Measurements from ENCODE around the gene PLEKHF1.
"Not testable (repeated sequence)": the region's sequence is repeated elsewhere in the genome, so short reads cannot be mapped to it uniquely, and the experiment has no call there.

The PLEKHF1 gene

DNA sequence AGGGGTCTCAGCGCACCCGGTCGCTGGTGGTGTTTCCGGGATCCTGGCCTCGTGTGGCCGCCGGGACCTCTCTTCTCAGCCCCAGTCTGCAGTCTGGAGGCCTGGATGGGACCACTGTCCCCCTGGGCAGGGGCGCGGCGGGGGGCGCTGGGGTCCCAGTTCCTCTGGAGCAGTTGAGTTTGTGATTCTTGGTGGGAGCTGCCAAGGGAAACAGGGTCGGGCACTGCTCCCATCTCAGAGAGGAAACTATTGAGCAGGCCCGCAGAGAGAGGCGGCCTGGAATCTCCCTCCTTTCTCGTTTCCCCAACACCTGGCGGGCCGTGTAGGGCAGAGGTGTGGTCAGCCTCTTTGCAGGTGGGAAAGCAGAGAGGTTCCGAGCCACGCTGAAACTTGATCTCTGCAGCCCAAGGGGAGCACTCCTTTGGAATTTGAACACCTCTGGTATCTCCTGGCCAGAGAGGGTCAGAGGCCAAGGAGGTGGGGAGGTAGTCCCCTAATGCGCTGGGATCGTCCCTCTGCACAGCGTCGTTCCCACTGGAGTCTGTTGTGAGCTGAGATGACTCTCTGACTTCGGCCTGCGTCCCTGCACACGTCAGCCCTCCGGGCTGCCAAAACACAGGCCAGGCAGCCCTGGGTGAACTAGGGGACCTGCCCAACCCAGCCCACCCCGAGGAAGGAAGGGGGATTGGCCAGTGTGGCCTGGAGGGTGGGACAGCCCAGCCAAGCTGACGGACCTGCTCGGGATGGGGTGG is 741 bp downstream of the PLEKHF1 start:
- no peak for DNase-seq

DNA sequence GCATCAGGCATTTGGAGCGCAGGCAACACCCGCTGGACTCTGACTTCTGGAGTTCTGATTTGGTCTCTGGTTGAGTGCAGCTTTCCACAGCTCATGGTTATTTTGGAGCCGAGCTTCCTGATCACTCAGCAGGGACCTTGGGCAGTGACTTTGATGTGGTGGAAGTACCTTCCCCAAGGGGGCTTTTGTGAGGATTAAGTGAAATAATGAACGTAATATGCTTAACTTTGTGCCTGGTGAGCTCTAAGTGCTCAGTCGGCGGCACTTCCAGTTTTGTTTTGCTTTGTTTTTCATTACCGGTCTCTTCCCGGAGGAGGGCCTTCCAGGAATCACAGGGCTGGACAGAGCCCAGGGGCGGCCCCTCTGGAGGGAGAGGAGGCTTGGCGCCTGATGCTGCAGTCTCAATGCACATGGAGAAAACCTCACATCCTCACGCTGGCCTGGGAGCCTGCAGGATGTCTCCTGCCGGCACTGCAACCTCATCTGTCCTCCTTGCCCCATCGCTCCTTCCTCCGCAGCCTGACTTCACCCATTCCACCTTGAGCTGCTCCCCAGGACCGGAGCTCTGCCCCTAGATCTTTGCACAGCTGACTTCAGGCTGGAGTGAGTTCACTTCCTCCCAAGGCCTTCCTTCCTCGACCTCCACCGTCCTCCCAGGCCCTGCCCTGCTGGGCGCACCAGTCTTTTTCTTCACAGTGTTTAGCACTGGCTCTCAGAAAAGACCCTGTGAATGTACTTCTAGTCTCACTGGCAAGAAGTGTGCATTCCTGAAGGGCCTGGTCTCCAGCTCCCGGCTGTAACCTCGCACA is 1.5 kb downstream of the PLEKHF1 start:
- no peak for DNase-seq

- DNase-seq, result no peak
Measured at GRCh38 chr19:29667387-29667783, 2.1 kb downstream of the PLEKHF1 start.

GRCh38 chr19:29667901-29668341 is 2.7 kb downstream of the PLEKHF1 start:
- peak; percentile 63 for DNase-seq

- no peak for DNase-seq
Measured at GRCh38 chr19:29668746-29669609, 3.7 kb downstream of the PLEKHF1 start.

- no peak for DNase-seq
Measured at GRCh38 chr19:29670255-29670654, 5.0 kb downstream of the PLEKHF1 start.

DNA sequence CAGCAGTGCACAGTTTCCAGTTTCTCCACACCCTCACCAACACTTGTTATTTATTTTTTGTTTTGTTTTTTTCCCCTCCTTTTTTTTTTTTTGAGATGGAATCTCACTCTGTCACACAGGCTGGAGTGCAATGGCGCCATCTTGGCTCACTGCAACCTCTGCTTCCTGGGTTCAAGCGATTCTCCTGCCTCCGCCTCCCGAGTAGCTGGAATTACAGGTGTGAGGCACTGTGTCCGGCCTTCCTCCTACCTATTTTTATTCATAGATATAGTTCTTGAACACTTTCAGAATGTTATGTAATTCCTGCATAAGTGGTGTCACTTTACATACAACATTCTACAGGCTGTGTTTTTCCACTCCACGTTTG is 5.7 kb downstream of the PLEKHF1 start:
- not testable (repeated sequence) for DNase-seq

- DNase-seq, result peak; percentile 92
Measured at GRCh38 chr19:29671393-29672160, 6.3 kb downstream of the PLEKHF1 start.

DNA sequence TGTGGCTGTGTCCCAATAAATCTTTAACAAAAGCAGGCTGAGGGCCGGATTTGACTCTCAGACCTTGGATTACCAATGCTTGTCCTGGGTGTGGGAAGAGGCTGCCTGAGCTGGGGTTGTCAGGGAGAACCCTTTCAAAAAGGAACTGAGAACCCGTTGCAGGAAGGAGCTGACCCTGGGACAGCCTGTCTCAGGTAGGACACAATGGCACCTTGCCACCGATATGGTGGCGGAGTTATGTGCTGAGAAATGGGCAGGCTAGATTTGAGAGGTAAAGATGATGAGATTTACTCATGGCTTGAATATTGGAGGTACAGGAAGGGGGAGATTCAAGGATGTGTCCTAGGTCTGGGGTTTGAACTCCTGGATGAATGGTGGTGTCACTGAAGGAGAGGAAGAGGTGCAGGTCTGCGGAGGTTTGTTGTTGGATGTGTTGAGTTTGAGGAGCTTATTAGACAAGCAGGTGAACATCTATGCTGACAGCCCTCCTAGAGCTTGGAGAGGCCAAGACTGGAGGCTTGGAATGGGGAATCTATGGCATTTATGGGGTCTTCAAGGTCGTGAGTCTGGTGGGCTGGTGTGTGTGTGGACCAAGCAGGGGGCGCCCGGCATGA is 7.2 kb downstream of the PLEKHF1 start:
- DNase-seq, result no peak

DNA sequence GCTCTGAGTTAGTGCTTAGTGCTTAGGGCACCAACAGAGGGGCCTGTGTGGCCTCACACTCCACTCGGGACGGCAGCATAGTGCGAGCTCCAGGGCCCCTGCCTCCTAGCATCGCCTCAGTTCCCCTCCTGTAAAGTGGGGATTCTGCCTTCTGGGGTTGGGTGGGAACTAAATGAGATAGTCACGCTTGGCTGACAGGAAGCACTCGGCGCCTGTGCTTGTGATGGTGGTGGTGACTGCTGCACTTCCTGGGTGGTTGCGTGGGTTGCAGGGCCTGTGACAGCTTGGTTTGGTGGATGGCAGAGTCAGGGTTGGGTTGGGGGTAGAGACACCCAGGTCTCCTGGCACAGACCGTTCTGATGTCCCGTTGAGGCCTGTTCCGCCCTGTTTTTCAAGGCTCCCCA is 7.7 kb downstream of the PLEKHF1 start:
- peak; percentile 90 for DNase-seq

DNA sequence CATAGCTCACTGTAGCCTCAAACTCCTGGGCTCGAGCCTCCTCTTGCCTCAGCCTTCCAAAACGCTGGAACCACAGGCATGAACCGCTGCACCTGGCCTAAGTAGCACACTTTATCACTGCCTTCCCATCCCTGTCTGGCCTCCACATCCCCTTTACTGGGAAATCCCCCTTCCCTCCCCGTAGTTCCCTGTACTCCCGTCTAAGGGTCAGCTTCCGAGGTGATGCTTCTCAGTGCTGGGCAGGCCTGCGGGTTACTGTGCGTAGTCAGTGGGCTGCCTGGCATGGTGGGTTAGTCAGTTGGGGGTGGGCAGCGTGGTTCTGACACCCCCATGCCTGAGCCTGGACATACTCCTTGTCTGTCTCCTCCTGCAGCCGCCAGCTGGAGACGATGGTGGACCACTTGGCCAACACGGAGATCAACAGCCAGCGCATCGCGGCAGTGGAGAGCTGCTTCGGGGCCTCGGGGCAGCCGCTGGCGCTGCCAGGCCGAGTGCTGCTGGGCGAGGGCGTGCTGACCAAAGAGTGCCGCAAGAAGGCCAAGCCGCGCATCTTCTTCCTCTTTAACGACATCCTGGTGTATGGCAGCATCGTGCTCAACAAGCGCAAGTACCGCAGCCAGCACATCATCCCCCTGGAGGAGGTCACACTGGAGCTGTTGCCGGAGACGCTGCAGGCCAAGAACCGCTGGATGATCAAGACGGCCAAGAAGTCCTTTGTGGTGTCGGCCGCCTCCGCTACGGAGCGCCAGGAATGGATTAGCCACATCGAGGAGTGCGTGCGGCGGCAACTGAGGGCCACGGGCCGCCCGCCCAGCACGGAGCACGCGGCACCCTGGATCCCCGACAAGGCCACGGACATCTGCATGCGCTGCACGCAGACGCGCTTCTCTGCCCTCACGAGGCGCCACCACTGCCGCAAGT is 8.4 kb downstream of the PLEKHF1 start:
- no peak for DNase-seq

DNA sequence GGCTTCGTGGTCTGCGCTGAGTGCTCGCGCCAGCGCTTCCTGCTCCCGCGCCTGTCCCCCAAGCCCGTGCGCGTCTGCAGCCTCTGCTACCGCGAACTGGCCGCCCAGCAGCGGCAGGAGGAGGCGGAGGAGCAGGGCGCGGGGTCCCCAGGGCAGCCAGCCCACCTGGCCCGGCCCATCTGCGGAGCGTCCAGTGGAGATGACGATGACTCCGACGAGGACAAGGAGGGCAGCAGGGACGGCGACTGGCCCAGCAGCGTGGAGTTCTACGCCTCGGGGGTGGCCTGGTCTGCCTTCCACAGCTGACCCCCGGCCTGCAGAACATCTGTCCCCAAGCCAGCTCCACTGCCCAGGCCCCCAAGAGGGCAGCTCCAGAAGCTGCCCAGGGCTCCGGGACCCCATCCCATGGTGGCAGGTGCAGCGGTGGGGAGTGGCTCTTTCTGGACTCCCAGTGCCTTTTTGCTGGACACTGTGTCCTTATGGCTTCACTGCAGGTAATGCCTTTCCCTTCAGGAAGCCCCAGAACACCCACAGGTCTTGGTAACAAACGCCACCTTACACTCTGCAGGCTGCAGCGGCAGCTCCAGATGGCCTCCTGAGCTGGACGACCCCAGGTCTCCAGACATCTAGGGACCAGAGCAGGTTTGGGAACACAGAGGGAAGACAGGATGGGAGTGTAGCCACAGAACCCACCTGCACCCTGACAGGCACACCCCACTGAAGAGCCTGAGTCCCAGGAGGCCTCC is 9.3 kb downstream of the PLEKHF1 start:
- no peak for DNase-seq

GRCh38 chr19:29675120-29675649 is 9.9 kb downstream of the PLEKHF1 start:
- no peak for DNase-seq

DNA sequence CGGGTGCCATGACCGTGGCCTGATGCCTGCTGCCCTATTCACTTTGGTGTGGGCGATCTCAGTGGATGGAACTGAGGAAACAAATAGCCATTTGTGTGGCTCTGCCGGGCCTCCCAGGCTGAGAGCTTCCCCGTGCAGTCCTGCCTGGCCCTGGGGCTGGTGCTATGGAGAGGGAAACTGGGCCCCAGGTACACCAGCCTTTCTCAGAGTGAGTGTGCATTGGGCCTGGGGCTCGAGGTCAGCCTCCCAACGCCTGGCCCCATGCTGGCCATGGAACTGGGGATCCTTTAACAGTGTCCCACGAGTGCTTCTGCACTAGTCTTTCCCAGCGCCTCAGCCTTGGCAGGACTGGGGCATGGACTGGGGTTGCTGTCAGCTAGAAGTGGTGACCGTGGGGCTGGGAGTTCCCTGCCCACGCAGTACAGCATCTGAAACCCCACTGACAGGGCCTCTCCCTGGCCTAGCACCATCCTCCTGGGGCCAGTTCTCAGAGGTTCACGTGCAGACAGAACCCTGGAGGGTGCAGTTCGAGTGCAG is 10.5 kb downstream of the PLEKHF1 start:
- no peak for DNase-seq

- no peak for DNase-seq
Measured at GRCh38 chr19:29676586-29676985, 11.3 kb downstream of the PLEKHF1 start.

GRCh38 chr19:29677001-29677817 is 11.9 kb downstream of the PLEKHF1 start:
- no peak for DNase-seq

- no peak for DNase-seq
Measured at GRCh38 chr19:29678484-29679106, 13.3 kb downstream of the PLEKHF1 start.

- DNase-seq, result no peak
Measured at GRCh38 chr19:29679598-29680210, 14.4 kb downstream of the PLEKHF1 start.
